GM21825 (cell line): Measurements from ENCODE around the gene KHDRBS2.
"Not testable (repeated sequence)": the region's sequence is repeated elsewhere in the genome, so short reads cannot be mapped to it uniquely, and the experiment has no call there.

Source experiments
- ATAC-seq: cut with Tn5 transposase; IDR thresholded peaks from one replicate; pipeline ENCODE4 v1.9.1; 2021; ENCODE audit warnings: mild to moderate bottlenecking, moderate library complexity; ENCODE audit not compliant: unreplicated experiment

KHDRBS2 gene

GRCh38 chr6:61886608-61887259 is 399.3 kb downstream of the KHDRBS2 start:
- ATAC-seq, result no peak

- no peak for ATAC-seq
Measured at GRCh38 chr6:61869632-61870400, 416.2 kb downstream of the KHDRBS2 start.

- ATAC-seq, result no peak
Measured at GRCh38 chr6:61868507-61869080, 417.4 kb downstream of the KHDRBS2 start.

- ATAC-seq, result no peak
Measured at GRCh38 chr6:61867635-61868034, 418.4 kb downstream of the KHDRBS2 start.

- no peak for ATAC-seq
Measured at GRCh38 chr6:61857541-61857940, 428.5 kb downstream of the KHDRBS2 start.

GRCh38 chr6:61841958-61842357 is 444.1 kb downstream of the KHDRBS2 start:
- ATAC-seq, result no peak

- ATAC-seq, result no peak
Measured at GRCh38 chr6:61835237-61835636, 450.8 kb downstream of the KHDRBS2 start.

- ATAC-seq, result no peak
Measured at GRCh38 chr6:61833176-61833755, 452.8 kb downstream of the KHDRBS2 start.

DNA sequence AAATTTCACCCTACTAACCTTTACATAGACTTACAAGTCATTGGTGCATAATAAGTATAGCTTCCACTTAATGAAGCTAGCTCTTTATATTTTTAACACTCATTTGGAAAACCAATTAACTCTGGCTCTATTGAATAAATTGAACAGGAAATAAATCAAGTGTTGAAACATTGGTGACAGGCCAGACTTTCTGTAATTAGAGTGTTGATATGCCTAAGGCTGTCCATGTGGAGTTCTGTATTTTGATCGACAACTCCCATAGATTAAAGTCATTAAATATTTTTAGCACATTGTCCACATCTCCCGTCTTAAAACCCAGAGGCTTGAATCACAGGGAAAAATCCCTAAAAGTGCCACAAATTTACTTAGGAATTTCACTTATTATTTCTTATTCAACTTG is 468.3 kb downstream of the KHDRBS2 start:
- ATAC-seq, result no peak

DNA sequence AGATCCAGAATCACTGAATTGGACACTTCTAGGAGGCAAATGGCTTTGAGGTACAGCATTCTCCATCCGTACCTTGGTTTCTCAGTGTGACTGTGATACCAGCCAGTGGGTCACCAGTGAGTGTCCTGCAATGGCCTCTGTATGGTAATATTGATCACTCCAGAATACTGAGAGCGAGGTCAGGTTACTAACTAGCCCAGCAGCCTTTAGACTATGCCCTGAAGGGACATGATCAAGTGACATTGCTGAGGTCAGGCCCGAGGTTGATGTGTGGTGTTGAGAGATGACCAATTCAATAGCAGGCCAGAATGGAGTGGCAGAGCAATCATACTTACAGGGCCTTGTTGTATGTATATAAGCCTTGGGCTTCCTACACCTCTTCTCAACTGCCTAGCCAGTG is 476.0 kb downstream of the KHDRBS2 start:
- ATAC-seq, result no peak

GRCh38 chr6:61809004-61809595 is 476.9 kb downstream of the KHDRBS2 start:
- no peak for ATAC-seq

DNA sequence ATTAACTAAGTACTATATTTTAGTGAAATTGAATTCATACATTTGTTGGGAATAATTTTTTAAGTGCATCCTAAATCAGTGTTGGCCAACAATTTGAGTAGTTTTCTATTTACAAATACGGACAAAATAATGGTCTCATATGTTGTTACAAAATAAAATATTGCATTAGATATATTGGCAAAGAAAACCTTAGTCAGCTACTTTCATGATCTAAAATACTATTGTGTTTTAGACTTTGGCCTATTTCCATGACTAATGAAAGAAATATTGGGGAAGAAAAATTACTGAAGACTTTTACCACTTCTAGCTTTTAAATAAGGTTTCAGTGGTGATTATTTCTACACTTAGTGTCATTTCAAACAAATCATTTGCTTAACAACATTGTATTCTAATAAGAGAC is 498.0 kb downstream of the KHDRBS2 start:
- no peak for ATAC-seq

- ATAC-seq, result not testable (repeated sequence)
Measured at GRCh38 chr6:61769446-61769845, 516.6 kb downstream of the KHDRBS2 start.

- no peak for ATAC-seq
Measured at GRCh38 chr6:61755739-61756138, 530.3 kb downstream of the KHDRBS2 start.

DNA sequence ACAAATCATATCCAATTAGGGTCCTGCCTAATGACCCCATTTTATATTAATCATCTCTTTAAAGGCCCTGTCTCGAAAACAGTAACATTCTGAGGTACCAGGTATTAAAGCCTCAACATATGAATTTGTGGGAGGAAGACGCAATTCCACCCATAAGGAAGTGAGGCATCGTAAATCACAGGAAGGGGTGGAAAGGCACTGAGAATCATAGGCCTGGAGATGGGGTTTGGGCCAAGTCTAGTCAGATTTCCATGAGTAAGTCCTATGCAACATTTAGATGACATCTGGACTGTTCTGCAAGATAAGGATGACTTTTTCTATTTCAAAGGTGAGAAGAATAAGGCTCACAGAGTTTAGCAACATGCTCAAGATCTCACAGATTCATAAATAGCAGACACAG is 534.0 kb downstream of the KHDRBS2 start:
- ATAC-seq, result no peak

- ATAC-seq, result no peak
Measured at GRCh38 chr6:61745994-61746393, 540.0 kb downstream of the KHDRBS2 start.

- no peak for ATAC-seq
Measured at GRCh38 chr6:61711849-61712248, 574.2 kb downstream of the KHDRBS2 start.

- no peak for ATAC-seq
Measured at GRCh38 chr6:61688165-61688564, 597.9 kb downstream of the KHDRBS2 start.

- ATAC-seq, result no peak
Measured at GRCh38 chr6:61682562-61682961, 603.5 kb downstream of the KHDRBS2 start.

DNA sequence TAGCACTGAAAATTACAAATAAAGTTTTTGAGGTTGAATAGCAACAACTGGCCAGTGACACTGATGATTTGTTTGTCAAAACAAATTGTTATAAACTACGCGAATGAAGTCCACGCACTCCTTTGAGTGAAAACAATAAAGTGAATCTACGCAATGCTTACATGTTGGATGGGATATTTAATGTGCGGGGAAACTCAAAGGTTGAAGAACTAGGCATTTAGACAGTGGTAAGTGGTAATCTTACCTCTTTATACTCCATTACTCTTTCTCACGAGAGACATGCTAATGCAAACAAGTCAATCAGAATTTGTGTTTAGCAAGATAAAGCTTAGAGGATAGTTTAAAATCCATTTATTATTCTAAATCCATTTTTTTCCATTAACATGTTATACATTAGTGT is 606.4 kb downstream of the KHDRBS2 start:
- ATAC-seq, result no peak

- no peak for ATAC-seq
Measured at GRCh38 chr6:61675734-61676133, 610.3 kb downstream of the KHDRBS2 start.
